DOHH2 (cell line): ENCODE results near the gene CTNS.

ENCODE experiments used
- H3F3A ChIP-seq: fragments of 200-600 bp; sonication (generic), shearing (Covaris generic); 2 replicates; pipeline ENCODE4 v1.6.0; 2016; ENCODE audit warnings: antibody characterized with exemption, mild to moderate bottlenecking; ENCODE audit not compliant: control insufficient read depth, insufficient read depth
- H3K27ac ChIP-seq: fragments of 200-600 bp; sonication (generic); 2 replicates; pipeline ENCODE4 v1.5.1; 2014; ENCODE audit warnings: low read depth, mild to moderate bottlenecking, low read length, moderate library complexity
- H3K27me3 ChIP-seq: fragments of 200-600 bp; sonication (generic); 2 replicates; pipeline ENCODE4 v1.6.1; 2014; ENCODE audit warnings: mild to moderate bottlenecking, low read length, mixed read lengths; ENCODE audit not compliant: control insufficient read depth
- H3K36me3 ChIP-seq: fragments of 200-600 bp; sonication (generic); 2 replicates; pipeline ENCODE4 v1.6.1; 2014; ENCODE audit warnings: mild to moderate bottlenecking, low read length, moderate library complexity, mixed read lengths; ENCODE audit not compliant: control insufficient read depth
- H3K4me1 ChIP-seq: fragments of 200-600 bp; sonication (generic); 2 replicates; pipeline ENCODE4 v1.6.1; 2014; ENCODE audit warnings: mild to moderate bottlenecking, low read length, mixed read lengths; ENCODE audit not compliant: control insufficient read depth
- H3K4me2 ChIP-seq: fragments of 200-600 bp; sonication (generic); 2 replicates; pipeline ENCODE4 v1.6.0; 2014; ENCODE audit warnings: mild to moderate bottlenecking, low read length, moderate library complexity
- H3K4me3 ChIP-seq: fragments of 200-600 bp; sonication (generic); 2 replicates; pipeline ENCODE4 v1.5.1; 2014; ENCODE audit warnings: mild to moderate bottlenecking, low read length, mixed read lengths
- H3K79me2 ChIP-seq: fragments of 200-600 bp; sonication (generic); 2 replicates; pipeline ENCODE4 v1.6.1; 2014; ENCODE audit warnings: mild to moderate bottlenecking, low read length, mixed read lengths; ENCODE audit not compliant: control insufficient read depth
- H3K9me2 ChIP-seq: fragments of 200-600 bp; sonication (generic); replicated peaks from 2 replicates; pipeline ENCODE4 v1.6.1; 2014; ENCODE audit warnings: mild to moderate bottlenecking, low read length, mixed read lengths; ENCODE audit not compliant: control insufficient read depth
- H3K9me3 ChIP-seq: fragments of 200-600 bp; sonication (generic); 2 replicates; pipeline ENCODE4 v1.6.1; 2014; ENCODE audit warnings: antibody characterized with exemption, low read length, mixed read lengths; ENCODE audit not compliant: control insufficient read depth, insufficient read depth
- H4K20me1 ChIP-seq: fragments of 200-600 bp; sonication (generic); 2 replicates; pipeline ENCODE4 v1.6.0; 2014; ENCODE audit warnings: low read depth, mild to moderate bottlenecking, antibody characterized with exemption, low read length, moderate library complexity; ENCODE audit not compliant: control insufficient read depth, insufficient read depth
- CTCF ChIP-seq: fragments of 200-600 bp; sonication (generic); IDR thresholded peaks from one replicate; pipeline ENCODE4 v1.5.1; 2014; ENCODE audit warnings: antibody characterized with exemption, mild to moderate bottlenecking, low read depth, low read length; ENCODE audit not compliant: poor library complexity, severe bottlenecking
- EZH2phosphoT487 ChIP-seq: fragments of 200-600 bp; sonication (generic); IDR thresholded peaks from 2 replicates; pipeline ENCODE4 v1.6.1; 2017; ENCODE audit warnings: borderline replicate concordance, mild to moderate bottlenecking, antibody characterized with exemption, low read length, moderate library complexity, mixed read lengths

The CTNS gene

GRCh38 chr17:3665834-3666233 lies 29.3 kb downstream of the CTNS start:
- Histone ChIP-seq H3K36me3 (peaks cover 18% of the 10 kb centered on the region), H3K79me2 (peaks cover 29% of the 10 kb centered on the region), H3K4me3 (no peak overlapping the region), H3K27ac (no peak overlapping the region), H3K9me3 (no peaks in the 10 kb centered on the region), H3K4me1 (peaks cover 19% of the 10 kb centered on the region), H4K20me1 (peaks cover 4% of the 10 kb centered on the region; the same call in 1 of the 2 replicates), H3K9me2 (no peaks in the 10 kb centered on the region), H3K27me3 (no peaks in the 10 kb centered on the region), H3F3A (no peaks in the 10 kb centered on the region), H3K4me2 (no peak overlapping the region)
- no peak for TF ChIP-seq EZH2phosphoT487
- TF ChIP-seq CTCF: no peak

- Histone ChIP-seq H3K79me2 (peaks cover 35% of the 10 kb centered on the region), H3F3A (peaks cover 4% of the 10 kb centered on the region), H3K9me2 (no peaks in the 10 kb centered on the region), H3K4me3 (no peak overlapping the region), H3K4me2 (no peak overlapping the region), H3K27ac (no peak overlapping the region), H3K27me3 (no peaks in the 10 kb centered on the region), H3K36me3 (peaks cover 22% of the 10 kb centered on the region), H3K9me3 (no peaks in the 10 kb centered on the region), H3K4me1 (peaks cover 19% of the 10 kb centered on the region), H4K20me1 (peaks cover 4% of the 10 kb centered on the region; the same call in 1 of the 2 replicates)
- no peak for TF ChIP-seq EZH2phosphoT487
- TF ChIP-seq CTCF: no peak
Measured at GRCh38 chr17:3666516-3666915, 30.0 kb downstream of the CTNS start.

GRCh38 chr17:3667366-3668278 lies 31.1 kb downstream of the CTNS start:
- Histone ChIP-seq H3K9me2 (no peaks in the 10 kb centered on the region), H3K4me1 (peaks cover 19% of the 10 kb centered on the region), H3K79me2 (peaks cover 45% of the 10 kb centered on the region), H3K27me3 (no peaks in the 10 kb centered on the region), H3K27ac (no peak overlapping the region), H3K9me3 (no peaks in the 10 kb centered on the region), H4K20me1 (peaks cover 4% of the 10 kb centered on the region; the same call in 1 of the 2 replicates), H3K4me3 (peak overlapping the region; percentile 94), H3K4me2 (peak overlapping the region; percentile 78), H3F3A (peaks cover 15% of the 10 kb centered on the region), H3K36me3 (peaks cover 32% of the 10 kb centered on the region)
- TF ChIP-seq CTCF: peak; percentile 23
- TF ChIP-seq EZH2phosphoT487: no peak
